ENCODE measurements around the gene LBHD1.

DNA sequence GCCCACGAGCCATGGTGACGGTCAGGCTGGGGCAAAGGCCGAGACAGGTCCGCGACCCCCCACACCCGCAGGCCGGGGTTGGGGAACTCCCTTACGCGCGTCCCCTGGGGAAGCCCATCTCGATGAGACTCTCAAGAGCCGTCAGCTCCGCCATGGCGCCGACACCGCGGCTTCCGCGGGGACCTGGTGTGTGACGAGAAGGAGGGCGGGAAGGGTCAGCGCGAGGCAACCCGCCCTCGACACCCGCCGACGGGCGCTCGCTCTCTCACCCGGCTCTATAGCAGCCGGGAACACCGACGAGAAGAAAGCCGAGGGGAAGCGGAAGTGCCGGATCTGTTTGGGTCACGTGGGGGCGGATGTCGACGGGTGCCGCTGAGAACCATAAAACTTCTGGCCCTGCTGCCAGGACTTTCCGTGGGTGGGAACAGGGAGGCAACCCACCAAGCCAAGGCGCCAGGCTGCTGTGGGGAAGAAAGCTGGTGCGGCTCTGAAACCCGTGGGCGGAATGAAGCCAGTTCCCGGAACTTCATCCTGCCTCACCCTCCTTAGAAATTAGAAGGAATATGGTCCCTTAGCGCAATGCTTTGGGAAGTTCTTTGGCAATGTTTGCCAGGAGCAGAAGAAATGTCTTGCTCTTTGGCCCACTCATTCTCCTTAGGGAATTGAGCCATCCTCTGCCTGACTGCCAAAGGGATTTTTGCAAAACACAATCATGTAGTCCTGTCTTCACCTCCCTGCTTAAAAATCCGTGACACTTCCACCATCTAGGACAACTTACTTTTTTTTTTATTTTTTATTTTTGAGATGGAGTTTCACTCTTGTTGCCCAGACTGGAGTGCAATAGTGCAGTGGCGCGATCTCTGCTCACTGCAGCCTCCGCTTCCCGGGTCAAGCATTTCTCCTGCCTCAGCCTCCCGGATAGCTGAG lies 7.0 kb upstream of the LBHD1 start, which contains the start of gene UBXN1:
- TF ChIP-seq, protein P1, sequence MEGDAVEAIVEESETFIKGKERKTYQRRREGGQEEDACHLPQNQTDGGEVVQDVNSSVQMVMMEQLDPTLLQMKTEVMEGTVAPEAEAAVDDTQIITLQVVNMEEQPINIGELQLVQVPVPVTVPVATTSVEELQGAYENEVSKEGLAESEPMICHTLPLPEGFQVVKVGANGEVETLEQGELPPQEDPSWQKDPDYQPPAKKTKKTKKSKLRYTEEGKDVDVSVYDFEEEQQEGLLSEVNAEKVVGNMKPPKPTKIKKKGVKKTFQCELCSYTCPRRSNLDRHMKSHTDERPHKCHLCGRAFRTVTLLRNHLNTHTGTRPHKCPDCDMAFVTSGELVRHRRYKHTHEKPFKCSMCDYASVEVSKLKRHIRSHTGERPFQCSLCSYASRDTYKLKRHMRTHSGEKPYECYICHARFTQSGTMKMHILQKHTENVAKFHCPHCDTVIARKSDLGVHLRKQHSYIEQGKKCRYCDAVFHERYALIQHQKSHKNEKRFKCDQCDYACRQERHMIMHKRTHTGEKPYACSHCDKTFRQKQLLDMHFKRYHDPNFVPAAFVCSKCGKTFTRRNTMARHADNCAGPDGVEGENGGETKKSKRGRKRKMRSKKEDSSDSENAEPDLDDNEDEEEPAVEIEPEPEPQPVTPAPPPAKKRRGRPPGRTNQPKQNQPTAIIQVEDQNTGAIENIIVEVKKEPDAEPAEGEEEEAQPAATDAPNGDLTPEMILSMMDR (conservative IDR thresholded peaks at IDR 0.05; ENCODE audit: low read length), result no peak
- no peak for TF ChIP-seq EZH2phosphoT487 (IDR thresholded peaks at IDR 0.05; ENCODE audit: borderline replicate concordance)

Measured in Loucy (cell line).